Activated naive CD4-positive, alpha-beta T cell treated with anti-CD3 and anti-CD28 coated beads, Interleukin-2, amount 50 U/mL, for 16 hours (primary cell): ENCODE measurements around the gene GALNTL6.
"Not testable (repeated sequence)": the region's sequence is repeated elsewhere in the genome, so short reads cannot be mapped to it uniquely, and the experiment has no call there.

Experiments used
- DNase-seq: peaks from one replicate; pipeline ENCODE4 v3.0.0-alpha.2; 2020

The GALNTL6 gene

GRCh38 chr4:172428979-172429378, 615.8 kb downstream of the GALNTL6 start:
- not testable (repeated sequence) for DNase-seq

- no peak for DNase-seq
Measured at GRCh38 chr4:172480471-172480870, 667.3 kb downstream of the GALNTL6 start.

- DNase-seq: no peak
Measured at GRCh38 chr4:172481802-172482508, 668.8 kb downstream of the GALNTL6 start.

- no peak for DNase-seq
Measured at GRCh38 chr4:172485007-172485406, 671.8 kb downstream of the GALNTL6 start.

- no peak for DNase-seq
Measured at GRCh38 chr4:172486531-172486930, 673.3 kb downstream of the GALNTL6 start.

- no peak for DNase-seq
Measured at GRCh38 chr4:172489861-172490260, 676.7 kb downstream of the GALNTL6 start.

- DNase-seq: no peak
Measured at GRCh38 chr4:172495769-172496168, 682.6 kb downstream of the GALNTL6 start.

- DNase-seq: no peak
Measured at GRCh38 chr4:172497321-172497720, 684.1 kb downstream of the GALNTL6 start.

- no peak for DNase-seq
Measured at GRCh38 chr4:172514011-172514410, 700.8 kb downstream of the GALNTL6 start.

GRCh38 chr4:172514801-172515200, 701.6 kb downstream of the GALNTL6 start:
- DNase-seq: no peak

GRCh38 chr4:172515266-172515879, 702.2 kb downstream of the GALNTL6 start:
- DNase-seq: no peak

GRCh38 chr4:172517391-172517790, 704.2 kb downstream of the GALNTL6 start:
- DNase-seq: no peak

- DNase-seq: no peak
Measured at GRCh38 chr4:172521248-172521647, 708.0 kb downstream of the GALNTL6 start.

GRCh38 chr4:172521680-172522079, 708.5 kb downstream of the GALNTL6 start:
- DNase-seq: no peak

- no peak for DNase-seq
Measured at GRCh38 chr4:172543249-172543648, 730.0 kb downstream of the GALNTL6 start.

GRCh38 chr4:172546782-172547181, 733.6 kb downstream of the GALNTL6 start:
- DNase-seq: no peak

- no peak for DNase-seq
Measured at GRCh38 chr4:172547724-172548123, 734.5 kb downstream of the GALNTL6 start.

- no peak for DNase-seq
Measured at GRCh38 chr4:172553216-172553615, 740.0 kb downstream of the GALNTL6 start.

GRCh38 chr4:172554588-172554987, 741.4 kb downstream of the GALNTL6 start:
- no peak for DNase-seq

- DNase-seq: no peak
Measured at GRCh38 chr4:172555725-172556124, 742.5 kb downstream of the GALNTL6 start.

GRCh38 chr4:172573899-172574298, 760.7 kb downstream of the GALNTL6 start:
- no peak for DNase-seq

GRCh38 chr4:172578712-172579111, 765.5 kb downstream of the GALNTL6 start:
- DNase-seq: no peak

- no peak for DNase-seq
Measured at GRCh38 chr4:172584816-172585215, 771.6 kb downstream of the GALNTL6 start.

GRCh38 chr4:172596206-172596605, 783.0 kb downstream of the GALNTL6 start:
- DNase-seq: no peak

GRCh38 chr4:172599554-172599953, 786.4 kb downstream of the GALNTL6 start:
- no peak for DNase-seq
